ENCODE measurements around the gene UBE2M.

Gene UBE2M

DNA sequence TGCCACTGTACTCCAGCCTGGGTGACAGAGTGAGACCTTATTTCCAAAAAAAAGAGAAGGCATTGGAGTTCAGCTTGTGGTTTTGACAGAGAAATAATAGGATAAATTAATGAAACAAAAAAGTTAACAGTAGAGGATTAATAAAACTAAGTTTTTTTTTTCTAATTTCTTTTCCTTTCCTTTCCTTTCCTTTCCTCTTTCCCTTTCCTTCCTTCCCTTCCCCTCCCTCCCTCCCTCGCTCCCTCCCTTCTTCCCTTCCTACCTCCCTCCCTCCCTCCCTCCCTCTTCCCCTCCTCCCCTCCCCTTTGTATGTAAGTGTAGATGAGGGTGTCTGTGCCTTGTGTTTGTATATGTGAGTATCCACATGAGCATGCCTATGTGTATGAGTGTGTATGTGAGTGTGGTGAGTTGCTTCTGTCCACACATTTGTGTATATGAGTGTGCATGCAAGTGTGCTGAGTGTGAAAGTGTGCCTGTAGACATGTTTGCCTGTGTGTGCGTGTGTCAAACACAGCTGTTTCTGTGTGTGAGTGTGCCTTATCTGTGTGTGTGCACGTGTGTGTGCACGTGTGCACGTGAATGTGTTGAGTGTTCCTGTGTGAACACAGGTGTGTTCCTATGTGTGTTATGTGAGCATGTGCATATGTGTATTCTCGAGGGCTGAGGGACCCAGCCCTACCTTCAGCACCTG lies 27.2 kb upstream of the UBE2M start:
- Histone ChIP-seq H3K4me1 (ENCODE audit: insufficient read depth, low read length, poor library complexity, severe bottlenecking) (peaks cover 10% of the 10 kb centered on the region), H3K9me3 (ENCODE audit: insufficient read depth, low read depth, low read length) (no peaks in the 10 kb centered on the region), H3K36me3 (ENCODE audit: insufficient read depth, low read length) (peaks cover 4% of the 10 kb centered on the region; the same call in 1 of the 2 replicates), H2AFZ (ENCODE audit: low read length) (no peak overlapping the region), H3F3A (ENCODE audit: low read depth) (no peaks in the 10 kb centered on the region), H3K4me3 (ENCODE audit: low read length, poor library complexity, severe bottlenecking) (no peak overlapping the region), H3K27me3 (ENCODE audit: insufficient read depth, low read length, poor library complexity, severe bottlenecking) (no peaks in the 10 kb centered on the region), H3K79me2 (ENCODE audit: insufficient read depth, low read length) (no peaks in the 10 kb centered on the region), H3K9me2 (replicated peaks; ENCODE audit: low read depth, low read length) (no peaks in the 10 kb centered on the region), H4K20me1 (ENCODE audit: insufficient read depth, low read length, poor library complexity, severe bottlenecking) (no peaks in the 10 kb centered on the region), H3K4me2 (ENCODE audit: low read depth, low read length, poor library complexity, severe bottlenecking) (no peak overlapping the region), H3K9ac (ENCODE audit: low read depth, low read length, poor library complexity, severe bottlenecking) (peak overlapping the region; percentile 6)
- TF ChIP-seq EZH2phosphoT487 (IDR thresholded peaks at IDR 0.05; ENCODE audit: borderline replicate concordance): no peak
- TF ChIP-seq, protein P1, sequence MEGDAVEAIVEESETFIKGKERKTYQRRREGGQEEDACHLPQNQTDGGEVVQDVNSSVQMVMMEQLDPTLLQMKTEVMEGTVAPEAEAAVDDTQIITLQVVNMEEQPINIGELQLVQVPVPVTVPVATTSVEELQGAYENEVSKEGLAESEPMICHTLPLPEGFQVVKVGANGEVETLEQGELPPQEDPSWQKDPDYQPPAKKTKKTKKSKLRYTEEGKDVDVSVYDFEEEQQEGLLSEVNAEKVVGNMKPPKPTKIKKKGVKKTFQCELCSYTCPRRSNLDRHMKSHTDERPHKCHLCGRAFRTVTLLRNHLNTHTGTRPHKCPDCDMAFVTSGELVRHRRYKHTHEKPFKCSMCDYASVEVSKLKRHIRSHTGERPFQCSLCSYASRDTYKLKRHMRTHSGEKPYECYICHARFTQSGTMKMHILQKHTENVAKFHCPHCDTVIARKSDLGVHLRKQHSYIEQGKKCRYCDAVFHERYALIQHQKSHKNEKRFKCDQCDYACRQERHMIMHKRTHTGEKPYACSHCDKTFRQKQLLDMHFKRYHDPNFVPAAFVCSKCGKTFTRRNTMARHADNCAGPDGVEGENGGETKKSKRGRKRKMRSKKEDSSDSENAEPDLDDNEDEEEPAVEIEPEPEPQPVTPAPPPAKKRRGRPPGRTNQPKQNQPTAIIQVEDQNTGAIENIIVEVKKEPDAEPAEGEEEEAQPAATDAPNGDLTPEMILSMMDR (conservative IDR thresholded peaks at IDR 0.05; ENCODE audit: low read length): no peak

DNA sequence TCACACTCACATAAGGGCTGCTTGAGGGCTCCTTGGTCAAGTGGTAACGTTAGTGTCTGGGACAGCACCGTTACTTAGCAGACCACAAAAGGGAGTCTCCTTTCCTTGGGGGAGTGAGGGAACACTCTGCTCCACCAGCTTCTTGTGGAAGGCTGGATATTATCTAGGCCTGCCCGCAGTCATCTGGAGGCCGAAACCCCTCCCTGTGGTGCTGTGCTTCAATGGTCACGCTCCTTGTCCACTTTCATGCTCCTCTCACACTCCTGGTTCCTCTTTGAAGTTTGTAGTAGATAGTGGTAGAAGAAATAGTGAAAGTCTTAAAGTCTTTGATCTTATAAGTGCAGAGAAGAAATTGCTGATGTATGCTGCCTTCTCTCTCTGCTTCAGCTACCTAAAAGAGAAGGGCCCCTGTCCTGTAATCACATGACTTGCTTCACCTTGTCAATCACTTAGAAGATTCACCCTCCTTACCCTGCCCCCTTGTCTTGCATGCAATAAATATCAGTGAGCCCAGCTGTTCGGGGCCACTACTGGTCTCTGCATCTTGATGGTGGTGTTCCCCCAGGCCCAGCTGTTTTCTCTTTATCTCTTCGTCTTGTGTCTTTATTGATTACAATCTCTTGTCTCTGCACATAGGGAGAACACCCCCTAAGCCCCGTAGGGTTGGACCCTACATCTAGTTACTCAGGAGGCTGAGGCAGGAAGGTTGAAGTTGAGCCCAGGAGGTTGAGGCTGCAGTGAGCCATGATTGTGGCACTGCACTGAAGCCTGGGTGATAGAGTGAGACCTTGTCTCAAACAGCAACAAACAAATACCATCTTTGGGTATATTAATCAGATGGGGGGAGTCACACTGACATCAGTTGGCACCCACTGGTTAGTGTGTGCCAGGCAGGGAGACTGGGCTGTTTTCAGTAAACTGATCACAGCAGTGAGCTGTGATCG lies 26.4 kb upstream of the UBE2M start:
- Histone ChIP-seq H4K20me1 (ENCODE audit: insufficient read depth, low read length, poor library complexity, severe bottlenecking) (no peaks in the 10 kb centered on the region), H3K79me2 (ENCODE audit: insufficient read depth, low read length) (no peaks in the 10 kb centered on the region), H3K4me2 (ENCODE audit: low read depth, low read length, poor library complexity, severe bottlenecking) (no peak overlapping the region), H3K36me3 (ENCODE audit: insufficient read depth, low read length) (peaks cover 4% of the 10 kb centered on the region; the same call in 1 of the 2 replicates), H3K9me3 (ENCODE audit: insufficient read depth, low read depth, low read length) (no peaks in the 10 kb centered on the region), H3K4me3 (ENCODE audit: low read length, poor library complexity, severe bottlenecking) (no peak overlapping the region), H3K9me2 (replicated peaks; ENCODE audit: low read depth, low read length) (no peaks in the 10 kb centered on the region), H3K4me1 (ENCODE audit: insufficient read depth, low read length, poor library complexity, severe bottlenecking) (peaks cover 10% of the 10 kb centered on the region), H2AFZ (ENCODE audit: low read length) (no peak overlapping the region), H3F3A (ENCODE audit: low read depth) (no peaks in the 10 kb centered on the region), H3K9ac (ENCODE audit: low read depth, low read length, poor library complexity, severe bottlenecking) (no peak overlapping the region), H3K27me3 (ENCODE audit: insufficient read depth, low read length, poor library complexity, severe bottlenecking) (no peaks in the 10 kb centered on the region)
- TF ChIP-seq EZH2phosphoT487 (IDR thresholded peaks at IDR 0.05; ENCODE audit: borderline replicate concordance): no peak
- TF ChIP-seq, protein P1 (conservative IDR thresholded peaks at IDR 0.05; ENCODE audit: low read length): no peak

GRCh38 chr19:58582985-58583384 lies 24.6 kb upstream of the UBE2M start:
- Histone ChIP-seq H4K20me1 (ENCODE audit: insufficient read depth, low read length, poor library complexity, severe bottlenecking) (no peaks in the 10 kb centered on the region), H3F3A (ENCODE audit: low read depth) (no peaks in the 10 kb centered on the region), H3K9ac (ENCODE audit: low read depth, low read length, poor library complexity, severe bottlenecking) (no peak overlapping the region), H3K4me2 (ENCODE audit: low read depth, low read length, poor library complexity, severe bottlenecking) (no peak overlapping the region), H3K9me3 (ENCODE audit: insufficient read depth, low read depth, low read length) (no peaks in the 10 kb centered on the region), H3K4me3 (ENCODE audit: low read length, poor library complexity, severe bottlenecking) (no peak overlapping the region), H3K27me3 (ENCODE audit: insufficient read depth, low read length, poor library complexity, severe bottlenecking) (no peaks in the 10 kb centered on the region), H2AFZ (ENCODE audit: low read length) (no peak overlapping the region), H3K36me3 (ENCODE audit: insufficient read depth, low read length) (peaks cover 4% of the 10 kb centered on the region; the same call in 1 of the 2 replicates), H3K79me2 (ENCODE audit: insufficient read depth, low read length) (peaks cover 3% of the 10 kb centered on the region; the same call in 1 of the 2 replicates), H3K4me1 (ENCODE audit: insufficient read depth, low read length, poor library complexity, severe bottlenecking) (peaks cover 20% of the 10 kb centered on the region), H3K9me2 (replicated peaks; ENCODE audit: low read depth, low read length) (no peaks in the 10 kb centered on the region)
- TF ChIP-seq EZH2phosphoT487 (IDR thresholded peaks at IDR 0.05; ENCODE audit: borderline replicate concordance): no peak
- TF ChIP-seq, protein P1 (conservative IDR thresholded peaks at IDR 0.05; ENCODE audit: low read length): no peak

All from Loucy (cell line).